Measurements from ENCODE around the gene CFB.

Gene CFB

DNA sequence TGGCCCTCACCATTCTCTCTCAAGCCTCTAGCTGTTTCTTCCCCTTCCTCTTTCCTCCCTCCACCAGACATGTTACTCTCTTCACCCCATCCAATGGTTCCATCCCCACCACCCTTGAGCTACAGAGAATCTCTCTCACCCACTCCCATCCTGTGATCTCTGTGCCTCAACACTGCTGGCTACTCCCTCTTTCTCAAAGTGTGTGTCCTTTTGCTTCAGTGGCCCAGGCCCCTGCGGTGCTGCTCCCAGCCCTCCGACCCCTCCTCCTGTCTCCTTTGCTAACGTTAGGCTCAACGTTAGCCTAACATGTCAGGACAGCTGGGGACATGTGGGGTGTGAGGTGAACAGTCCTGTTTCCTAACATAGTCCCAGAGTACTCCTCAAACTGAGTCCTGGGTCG lies 7.0 kb downstream of the CFB start:
- TF ChIP-seq BHLHE40 (IDR thresholded peaks at IDR 0.05; ENCODE audit: borderline replicate concordance): no peak
- DNase-seq (ENCODE audit: extremely low spot score): no peak
- ChIA-PET POLR2A (interaction anchor here (0.8 to 2.8 kb wide), 7 partner anchors 10 to 138 kb away, joined by 3 to 18 read pairs (median 6); partner anchors contain the start of genes DXO, EHMT2, HSPA1A and HSPA1L), CTCF (interaction anchor here (0.6 to 1.5 kb wide), 9 partner anchors 13 to 114 kb away, joined by 3 to 10 read pairs (median 3); no protein-coding TSS in a partner anchor)

DNA sequence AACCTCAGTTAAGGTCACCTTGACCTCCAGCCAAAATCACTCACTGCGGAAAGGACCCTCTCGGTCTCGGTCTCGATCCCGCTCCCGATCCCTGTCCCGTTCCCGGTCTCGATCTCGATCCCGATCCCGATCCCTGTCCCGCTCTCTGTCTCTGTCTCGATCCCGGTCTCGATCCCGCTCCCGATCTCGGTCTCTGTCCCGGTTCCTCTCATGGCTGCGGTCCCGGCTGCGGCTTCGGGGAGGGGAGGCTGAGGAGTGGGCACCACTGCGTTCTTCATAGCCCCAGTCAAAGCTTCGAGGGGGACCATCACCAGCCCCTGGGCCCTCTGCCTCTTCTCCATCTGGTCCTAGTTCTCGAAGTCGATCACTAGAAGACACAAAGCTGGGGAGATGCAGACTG lies 8.6 kb downstream of the CFB start:
- CTCF ChIA-PET: no interaction called here
- POLR2A ChIA-PET: interaction anchor here (0.9 kb wide), 1 partner anchor 18 kb away, joined by 3 read pairs; the partner anchor contains the start of gene DXO
- TF ChIP-seq, protein P1, sequence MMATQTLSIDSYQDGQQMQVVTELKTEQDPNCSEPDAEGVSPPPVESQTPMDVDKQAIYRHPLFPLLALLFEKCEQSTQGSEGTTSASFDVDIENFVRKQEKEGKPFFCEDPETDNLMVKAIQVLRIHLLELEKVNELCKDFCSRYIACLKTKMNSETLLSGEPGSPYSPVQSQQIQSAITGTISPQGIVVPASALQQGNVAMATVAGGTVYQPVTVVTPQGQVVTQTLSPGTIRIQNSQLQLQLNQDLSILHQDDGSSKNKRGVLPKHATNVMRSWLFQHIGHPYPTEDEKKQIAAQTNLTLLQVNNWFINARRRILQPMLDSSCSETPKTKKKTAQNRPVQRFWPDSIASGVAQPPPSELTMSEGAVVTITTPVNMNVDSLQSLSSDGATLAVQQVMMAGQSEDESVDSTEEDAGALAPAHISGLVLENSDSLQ (IDR thresholded peaks at IDR 0.05): no peak
- TF ChIP-seq FOXK2 (IDR thresholded peaks at IDR 0.05): no peak

DNA sequence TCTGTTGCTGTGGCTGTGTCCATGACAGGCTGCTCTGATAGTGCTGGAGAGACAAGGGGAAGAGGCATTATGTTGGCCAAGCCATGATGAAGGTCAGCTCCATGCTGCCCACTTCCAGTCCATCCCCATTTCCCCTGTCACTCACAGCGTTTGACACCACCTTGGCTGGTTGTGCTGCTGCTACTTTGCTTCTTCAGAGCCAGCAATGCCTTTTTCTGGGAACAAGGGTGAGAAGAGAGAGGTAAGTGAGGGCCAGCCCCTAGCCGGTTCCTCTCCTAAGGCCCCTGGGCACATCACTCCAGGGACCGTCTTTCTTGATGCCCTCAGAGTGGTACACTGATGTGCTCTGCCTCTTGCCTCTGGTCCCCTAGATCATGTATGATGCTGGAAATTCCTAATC lies 10.9 kb downstream of the CFB start:
- POLR2A ChIA-PET: interaction anchor here (8.0 kb wide), 1 partner anchor 15 kb away, joined by 84 read pairs; the partner anchor contains the start of gene DXO
- CTCF ChIA-PET: no interaction called here
- TF ChIP-seq NFRKB (IDR thresholded peaks at IDR 0.05): no peak
- no peak for TF ChIP-seq CTBP1 (IDR thresholded peaks at IDR 0.05; ENCODE audit: borderline replicate concordance)
- TF ChIP-seq, protein P1 (IDR thresholded peaks at IDR 0.05): no peak
- TF ChIP-seq ELF4 (IDR thresholded peaks at IDR 0.05): no peak
- TF ChIP-seq HDGF (IDR thresholded peaks at IDR 0.05; ENCODE audit: borderline replicate concordance): no peak
- no peak for TF ChIP-seq ZNF384 (IDR thresholded peaks at IDR 0.05)
- TF ChIP-seq FOXM1 (IDR thresholded peaks at IDR 0.05; ENCODE audit: borderline replicate concordance): no peak
- TF ChIP-seq TARDBP (IDR thresholded peaks at IDR 0.05): no peak
- TF ChIP-seq FOXA1 (IDR thresholded peaks at IDR 0.05): no peak
- no peak for TF ChIP-seq LEF1 (IDR thresholded peaks at IDR 0.05; ENCODE audit: borderline replicate concordance)
- TF ChIP-seq BHLHE40 (IDR thresholded peaks at IDR 0.05; ENCODE audit: borderline replicate concordance): no peak
- no peak for TF ChIP-seq L3MBTL2 (conservative IDR thresholded peaks at IDR 0.05)
- TF ChIP-seq SUZ12 (IDR thresholded peaks at IDR 0.05): no peak
- TF ChIP-seq ARNT (IDR thresholded peaks at IDR 0.05): no peak
- no peak for TF ChIP-seq SP1 (IDR thresholded peaks at IDR 0.05)
- no peak for TF ChIP-seq FOXK2 (IDR thresholded peaks at IDR 0.05)
- no peak for DNase-seq (ENCODE audit: extremely low spot score)

More for the DNA sequence above, 8.6 kb downstream of the CFB start:
- no peak for DNase-seq (ENCODE audit: extremely low spot score)

DNA sequence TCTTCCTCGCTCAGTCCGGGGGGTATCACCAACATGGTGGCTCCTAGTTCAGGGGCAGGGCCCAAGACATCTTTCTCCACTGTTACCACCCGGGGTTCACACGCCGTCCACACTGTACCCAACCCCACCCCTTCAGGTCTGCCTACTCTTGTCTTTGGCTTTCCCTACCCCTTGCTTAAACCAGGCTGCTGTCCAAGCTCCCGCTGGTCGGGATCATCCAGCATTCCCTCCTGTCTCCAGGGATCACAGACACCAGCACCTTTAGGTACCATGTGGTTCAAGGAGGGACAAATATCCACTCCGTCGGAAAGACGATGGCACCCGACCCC lies 12.5 kb downstream of the CFB start:
- DNase-seq (ENCODE audit: extremely low spot score): no peak
- CTCF ChIA-PET: interaction anchor here (1.0 kb wide), 1 partner anchor 16 kb away, joined by 3 read pairs; no protein-coding TSS in a partner anchor

DNA sequence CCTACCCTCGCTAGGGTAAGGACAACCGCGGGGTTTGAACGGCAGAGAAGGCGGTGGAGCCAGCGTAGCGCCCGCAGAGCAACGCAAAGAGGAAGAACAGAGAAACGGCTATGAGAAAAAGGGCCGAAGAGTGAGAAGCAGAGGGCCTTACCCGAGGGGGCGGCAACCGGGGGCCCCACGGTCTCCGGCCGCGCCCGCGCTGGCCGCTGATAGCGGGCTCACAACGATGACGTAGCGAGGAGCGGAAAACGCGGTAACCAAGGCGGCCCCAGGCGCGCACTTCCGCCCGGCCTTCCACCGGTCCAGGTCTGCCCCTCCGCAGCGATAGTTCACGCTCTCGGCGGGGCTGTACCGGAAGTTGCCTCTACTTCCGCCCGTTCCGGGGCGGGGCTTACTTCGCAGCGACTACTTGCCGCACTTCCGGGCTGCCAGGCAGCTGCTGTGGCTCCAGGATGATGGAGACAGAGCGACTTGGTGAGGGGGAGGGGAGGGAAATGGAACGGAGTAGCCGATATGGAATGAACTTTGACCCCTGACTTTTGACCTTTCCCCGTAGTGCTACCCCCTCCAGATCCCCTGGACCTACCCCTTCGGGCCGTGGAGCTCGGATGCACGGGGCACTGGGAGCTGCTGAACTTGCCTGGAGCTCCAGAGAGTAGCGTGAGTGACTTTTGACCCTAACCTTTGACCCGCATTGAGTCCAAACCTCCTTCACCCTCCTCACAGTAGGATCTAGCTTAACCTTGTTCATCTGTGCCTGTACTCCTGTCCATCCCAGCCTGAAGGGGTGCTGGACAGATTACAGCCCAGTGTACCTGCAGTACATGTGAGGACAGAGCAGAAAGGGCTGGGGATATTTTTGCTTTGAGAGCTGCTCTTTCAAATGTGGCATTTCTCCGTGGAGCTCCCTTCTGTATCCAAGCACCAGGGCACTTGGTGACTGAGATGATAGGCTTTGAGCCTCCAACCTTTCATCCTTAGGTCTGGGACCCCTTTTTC lies 13.1 kb downstream of the CFB start, which contains the start of the genes NELFE and SKIC2:
Gene NELFE, minus strand, starts transcription at position 231 of the 999 bp plus-strand sequence. CDS start 525 bp downstream, outside the sequence.
Gene SKIC2, plus strand, starts transcription at position 435 of the 999 bp plus-strand sequence. Its CDS starts 18 bp downstream, at position 453.
- ChIA-PET CTCF (interaction anchor here (1.0 to 1.2 kb wide), 2 partner anchors 11 to 17 kb away, joined by 3 read pairs; no protein-coding TSS in a partner anchor), POLR2A (interaction anchor here (0.8 to 8.0 kb wide), 8 partner anchors 8 to 153 kb away, joined by 3 to 84 read pairs (median 3); partner anchors contain the start of genes DXO, LSM2 and ZBTB12)
- TF ChIP-seq CTBP1 (IDR thresholded peaks at IDR 0.05; ENCODE audit: borderline replicate concordance) (0 out of 2 replicates have a peak, but pooled peaks have one; percentile 36), ZNF384 (IDR thresholded peaks at IDR 0.05) (no peak), SUZ12 (IDR thresholded peaks at IDR 0.05) (no peak), ARNT (IDR thresholded peaks at IDR 0.05) (no peak), ELF4 (IDR thresholded peaks at IDR 0.05) (peak; percentile 99)
- TF ChIP-seq, protein P1 (IDR thresholded peaks at IDR 0.05): peak; percentile 66; the same call in 1 of the 2 replicates
- peak; percentile 100 for DNase-seq (ENCODE audit: extremely low spot score)

More for the DNA sequence above, 12.5 kb downstream of the CFB start:
- POLR2A ChIA-PET: interaction anchor here (0.6 to 8.0 kb wide), 7 partner anchors 9 to 60 kb away, joined by 3 to 84 read pairs (median 3); partner anchors contain the start of genes DXO and ZBTB12
- no peak for TF ChIP-seq HDGF (IDR thresholded peaks at IDR 0.05; ENCODE audit: borderline replicate concordance)
- TF ChIP-seq ARNT (IDR thresholded peaks at IDR 0.05): no peak
- TF ChIP-seq, protein P1 (IDR thresholded peaks at IDR 0.05): no peak
- no peak for TF ChIP-seq LEF1 (IDR thresholded peaks at IDR 0.05; ENCODE audit: borderline replicate concordance)
- no peak for TF ChIP-seq FOXK2 (IDR thresholded peaks at IDR 0.05)
- no peak for TF ChIP-seq FOXM1 (IDR thresholded peaks at IDR 0.05; ENCODE audit: borderline replicate concordance)
- TF ChIP-seq CTBP1 (IDR thresholded peaks at IDR 0.05; ENCODE audit: borderline replicate concordance): no peak
- TF ChIP-seq ELF4 (IDR thresholded peaks at IDR 0.05): no peak
- TF ChIP-seq SP1 (IDR thresholded peaks at IDR 0.05): no peak
- no peak for TF ChIP-seq TARDBP (IDR thresholded peaks at IDR 0.05)
- TF ChIP-seq NFRKB (IDR thresholded peaks at IDR 0.05): no peak
- no peak for TF ChIP-seq FOXA1 (IDR thresholded peaks at IDR 0.05)
- TF ChIP-seq SUZ12 (IDR thresholded peaks at IDR 0.05): no peak
- no peak for TF ChIP-seq BHLHE40 (IDR thresholded peaks at IDR 0.05; ENCODE audit: borderline replicate concordance)

Measured in HEK293T (cell line).